Measurements from ENCODE around the gene GNAI3. TPM values are rescaled to one million over a fixed set of nuclear protein-coding genes. Genes with fewer than 3 reads are reported as not detected.
A peak's percentile ranks its signal among the peaks of the same experiment; 100 is the strongest.

GNAI3 gene
- total and polyA plus RNA-seq, 2 experiments from 2014 or later, result 14.9 TPM

DNA sequence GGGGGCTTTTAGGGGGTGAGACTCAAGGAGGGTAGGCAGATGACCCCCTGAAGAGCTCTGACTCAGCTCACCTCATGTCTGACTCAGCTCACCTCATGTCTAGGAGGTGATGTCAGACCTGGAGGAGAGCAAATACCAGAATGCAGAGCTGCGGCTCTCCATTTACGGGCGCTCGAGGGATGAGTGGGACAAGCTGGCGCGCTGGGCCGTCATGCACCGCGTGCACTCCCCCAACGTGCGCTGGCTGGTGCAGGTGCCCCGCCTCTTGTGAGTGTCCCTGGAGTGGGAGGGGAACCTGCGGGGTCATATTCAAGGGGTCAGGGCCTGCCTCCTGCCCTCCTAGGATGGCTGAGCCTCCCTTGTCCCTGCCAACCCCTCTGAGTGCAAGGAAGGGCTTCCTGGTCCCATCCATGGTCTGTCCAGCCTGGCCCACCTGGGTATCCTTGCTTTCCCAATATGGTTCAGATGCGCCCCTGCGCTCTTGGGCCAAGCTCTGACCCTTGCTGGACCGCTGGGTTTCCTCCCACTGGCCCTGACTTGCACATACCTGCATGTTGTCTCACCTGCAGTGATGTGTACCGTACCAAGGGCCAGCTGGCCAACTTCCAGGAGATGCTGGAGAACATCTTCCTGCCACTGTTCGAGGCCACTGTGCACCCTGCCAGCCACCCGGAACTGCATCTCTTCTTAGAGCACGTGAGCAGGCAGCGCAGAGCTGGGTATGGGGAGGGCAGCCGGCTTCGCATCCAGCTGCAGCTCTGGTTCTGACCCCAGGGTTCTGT is 80.3 kb downstream of the GNAI3 start:
- peaks cover 27% of the 10 kb centered on the region for H3K79me2 ChIP-seq (ENCODE audit: insufficient read depth)
- H3K9me3 ChIP-seq (ENCODE audit: low read depth), result no peaks in the 10 kb centered on the region
- peaks cover 16% of the 10 kb centered on the region; the same call in 1 of the 2 replicates for H3K36me3 ChIP-seq (ENCODE audit: low read depth)
- WGBS, 2 experiments (ENCODE audit: low coverage in 1 of 2, low lambda C conversion rate in 2 of 2, missing lambda C conversion rate in 2 of 2), result 77 to 86% methylated on average over 22 to 23 of the region's 23 CpGs
- no peak overlapping the region for H3K27ac ChIP-seq
- no peak overlapping the region for H3K4me2 ChIP-seq (ENCODE audit: unreplicated experiment)
- no peaks in the 10 kb centered on the region; the same call in 1 of the 2 replicates for H4K20me1 ChIP-seq (ENCODE audit: insufficient read depth)
- H2AFZ ChIP-seq, result no peak overlapping the region
- H3K27me3 ChIP-seq (replicated peaks; ENCODE audit: insufficient read depth), result no peaks in the 10 kb centered on the region
- peaks cover 9% of the 10 kb centered on the region; the same call in 1 of the 2 replicates for H3F3A ChIP-seq (ENCODE audit: insufficient read depth)
- no peaks in the 10 kb centered on the region for H3K9me2 ChIP-seq (ENCODE audit: insufficient read depth)
- peak; percentile 54 for DNase-seq
- H3K9ac ChIP-seq, result no peak overlapping the region
- H3K4me3 ChIP-seq, result no peak overlapping the region
- in situ Hi-C loops (cut with MboI), result loop anchor here (5.0 kb wide), 1 partner anchor 81 kb away; the partner anchor contains the start of gene GNAI3
- H3K4me1 ChIP-seq (ENCODE audit: insufficient read depth), result peaks cover 10% of the 10 kb centered on the region; the same call in 1 of the 2 replicates
- TF ChIP-seq EZH2 (IDR thresholded peaks at IDR 0.05; ENCODE audit: insufficient read depth, poor library complexity, severe bottlenecking), result no peak
- no peak for TF ChIP-seq EZH2phosphoT487 (IDR thresholded peaks at IDR 0.05; ENCODE audit: insufficient read depth, low read depth)

DNA sequence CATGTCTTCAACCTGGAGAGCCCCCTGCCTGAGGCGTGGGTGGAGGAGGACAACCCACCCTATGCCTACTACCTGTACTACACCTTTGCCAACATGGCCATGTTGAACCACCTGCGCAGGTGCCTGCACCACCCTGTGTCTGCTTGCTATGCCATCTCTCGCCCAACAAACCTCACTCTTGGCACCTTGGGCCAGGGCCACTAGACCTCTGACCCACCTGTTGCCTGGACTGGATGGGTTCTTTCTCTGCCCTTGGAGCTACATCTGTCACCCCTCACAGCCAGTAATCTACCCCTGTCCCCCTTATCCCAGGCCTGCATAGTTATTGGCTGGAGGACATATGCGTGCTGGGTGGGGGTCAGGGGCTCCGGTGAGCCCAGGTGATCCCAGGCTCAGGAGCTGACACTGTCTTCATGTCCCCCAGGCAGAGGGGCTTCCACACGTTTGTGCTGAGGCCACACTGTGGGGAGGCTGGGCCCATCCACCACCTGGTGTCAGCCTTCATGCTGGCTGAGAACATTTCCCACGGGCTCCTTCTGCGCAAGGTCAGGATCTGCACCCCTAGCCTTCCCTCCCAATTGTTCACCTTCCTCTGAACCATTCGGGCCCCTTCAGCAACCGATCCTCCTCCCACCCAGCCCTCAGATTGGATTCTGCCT is 81.1 kb downstream of the GNAI3 start:
- peaks cover 16% of the 10 kb centered on the region; the same call in 1 of the 2 replicates for H3K36me3 ChIP-seq (ENCODE audit: low read depth)
- H3K4me1 ChIP-seq (ENCODE audit: insufficient read depth), result peaks cover 2% of the 10 kb centered on the region; the same call in 1 of the 2 replicates
- H3F3A ChIP-seq (ENCODE audit: insufficient read depth), result peaks cover 9% of the 10 kb centered on the region; the same call in 1 of the 2 replicates
- H3K9me2 ChIP-seq (ENCODE audit: insufficient read depth), result no peaks in the 10 kb centered on the region
- H3K9ac ChIP-seq, result no peak overlapping the region
- H3K79me2 ChIP-seq (ENCODE audit: insufficient read depth), result peaks cover 19% of the 10 kb centered on the region
- no peak overlapping the region for H3K4me2 ChIP-seq (ENCODE audit: unreplicated experiment)
- H3K4me3 ChIP-seq, result no peak overlapping the region
- H2AFZ ChIP-seq, result no peak overlapping the region
- in situ Hi-C loops (cut with MboI), result loop anchor here (5.0 kb wide), 1 partner anchor 82 kb away; the partner anchor contains the start of gene GNAI3
- no peaks in the 10 kb centered on the region for H3K27me3 ChIP-seq (replicated peaks; ENCODE audit: insufficient read depth)
- no peak for TF ChIP-seq EZH2phosphoT487 (IDR thresholded peaks at IDR 0.05; ENCODE audit: insufficient read depth, low read depth)
- no peak for TF ChIP-seq EZH2 (IDR thresholded peaks at IDR 0.05; ENCODE audit: insufficient read depth, poor library complexity, severe bottlenecking)
- H3K27ac ChIP-seq, result no peak overlapping the region
- H3K9me3 ChIP-seq (ENCODE audit: low read depth), result no peaks in the 10 kb centered on the region
- DNase-seq, result no peak
- H4K20me1 ChIP-seq (ENCODE audit: insufficient read depth), result no peaks in the 10 kb centered on the region
- WGBS, 2 experiments (ENCODE audit: low coverage in 1 of 2, low lambda C conversion rate in 2 of 2, missing lambda C conversion rate in 2 of 2), result 90 to 92% methylated on average over 10 of the region's 10 CpGs

DNA sequence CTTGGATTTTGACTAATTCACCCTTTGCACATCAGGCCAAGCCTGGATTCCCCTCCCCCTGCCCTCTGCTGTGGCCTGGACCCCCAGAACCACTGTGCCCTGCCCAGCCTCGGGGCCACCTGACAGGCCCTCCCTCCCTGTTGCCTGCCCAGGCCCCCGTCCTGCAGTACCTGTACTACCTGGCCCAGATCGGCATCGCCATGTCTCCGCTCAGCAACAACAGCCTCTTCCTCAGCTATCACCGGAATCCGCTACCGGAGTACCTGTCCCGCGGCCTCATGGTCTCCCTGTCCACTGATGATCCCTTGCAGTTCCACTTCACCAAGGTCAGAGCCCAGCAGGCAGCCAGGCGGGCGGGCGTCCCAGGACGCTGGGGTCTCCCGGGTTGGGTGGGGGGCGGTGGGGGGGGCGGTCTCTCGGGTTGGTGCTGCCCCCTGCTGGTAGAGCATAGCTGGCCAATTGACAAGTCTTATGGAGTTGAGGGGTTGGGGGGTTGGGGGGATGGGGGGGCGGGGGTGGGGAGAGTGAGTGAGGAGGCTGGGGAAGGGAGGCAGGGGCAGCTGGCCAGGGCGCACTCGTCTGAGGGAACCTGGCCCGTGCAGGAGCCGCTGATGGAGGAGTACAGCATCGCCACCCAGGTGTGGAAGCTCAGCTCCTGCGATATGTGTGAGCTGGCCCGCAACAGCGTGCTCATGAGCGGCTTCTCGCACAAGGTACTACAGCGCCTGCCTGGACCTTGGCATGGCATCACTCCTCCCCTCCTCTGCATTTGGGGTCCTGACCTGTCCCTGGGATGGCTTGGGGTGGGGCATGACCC is 81.9 kb downstream of the GNAI3 start:
- Histone ChIP-seq H3F3A (ENCODE audit: insufficient read depth) (peaks cover 13% of the 10 kb centered on the region), H3K36me3 (ENCODE audit: low read depth) (peaks cover 16% of the 10 kb centered on the region; the same call in 1 of the 2 replicates), H3K9ac (no peak overlapping the region), H3K9me3 (ENCODE audit: low read depth) (no peaks in the 10 kb centered on the region), H3K4me2 (ENCODE audit: unreplicated experiment) (no peak overlapping the region), H3K27ac (no peak overlapping the region), H3K27me3 (replicated peaks; ENCODE audit: insufficient read depth) (no peaks in the 10 kb centered on the region), H3K79me2 (ENCODE audit: insufficient read depth) (peaks cover 11% of the 10 kb centered on the region), H3K4me1 (ENCODE audit: insufficient read depth) (no peaks in the 10 kb centered on the region), H3K4me3 (no peak overlapping the region), H2AFZ (no peak overlapping the region), H3K9me2 (ENCODE audit: insufficient read depth) (no peaks in the 10 kb centered on the region), H4K20me1 (ENCODE audit: insufficient read depth) (no peaks in the 10 kb centered on the region)
- no peak for TF ChIP-seq EZH2 (IDR thresholded peaks at IDR 0.05; ENCODE audit: insufficient read depth, poor library complexity, severe bottlenecking)
- TF ChIP-seq EZH2phosphoT487 (IDR thresholded peaks at IDR 0.05; ENCODE audit: insufficient read depth, low read depth), result no peak
- no peak for DNase-seq
- WGBS, 2 experiments (ENCODE audit: low coverage in 1 of 2, low lambda C conversion rate in 2 of 2, missing lambda C conversion rate in 2 of 2), result 82 to 86% methylated on average over 25 to 30 of the region's 30 CpGs
- in situ Hi-C loops (cut with MboI), result no loop called here

All from GM23248 (cell line).